ENCODE data around the gene TRAPPC6A.

Gene TRAPPC6A

GRCh38 chr19:45217957-45218334, 39.9 kb upstream of the TRAPPC6A start:
- H3K27me3 ChIP-seq (ENCODE audit: control insufficient read depth, low read length), result peaks cover 26% of the 10 kb centered on the region
- 0 out of 2 replicates have a peak, but pooled peaks cover 2% of the 10 kb centered on the region for H3F3A ChIP-seq (ENCODE audit: control insufficient read depth, insufficient read depth)
- no peaks in the 10 kb centered on the region for H3K36me3 ChIP-seq (ENCODE audit: control insufficient read depth, low read length)
- no peak overlapping the region for H3K4me2 ChIP-seq (ENCODE audit: low read length)
- H3K4me3 ChIP-seq (ENCODE audit: low read length), result no peak overlapping the region
- H4K20me1 ChIP-seq (ENCODE audit: control insufficient read depth, insufficient read depth, low read depth, low read length), result no peaks in the 10 kb centered on the region
- H3K4me1 ChIP-seq (ENCODE audit: control insufficient read depth, low read length), result no peaks in the 10 kb centered on the region
- H3K27ac ChIP-seq (ENCODE audit: low read depth, low read length), result no peak overlapping the region
- no peaks in the 10 kb centered on the region for H3K9me2 ChIP-seq (replicated peaks; ENCODE audit: control insufficient read depth, low read length)
- TF ChIP-seq EZH2phosphoT487 (IDR thresholded peaks at IDR 0.05; ENCODE audit: borderline replicate concordance, low read length), result no peak
- H3K9me3 ChIP-seq (ENCODE audit: control insufficient read depth, insufficient read depth, low read length), result no peaks in the 10 kb centered on the region
- H3K79me2 ChIP-seq (ENCODE audit: control insufficient read depth, low read length), result no peaks in the 10 kb centered on the region

- Histone ChIP-seq H3K27ac (ENCODE audit: low read depth, low read length) (no peak overlapping the region), H3K4me1 (ENCODE audit: control insufficient read depth, low read length) (no peaks in the 10 kb centered on the region), H3K4me3 (ENCODE audit: low read length) (no peak overlapping the region), H3F3A (ENCODE audit: control insufficient read depth, insufficient read depth) (0 out of 2 replicates have a peak, but pooled peaks cover 2% of the 10 kb centered on the region), H3K36me3 (ENCODE audit: control insufficient read depth, low read length) (no peaks in the 10 kb centered on the region), H3K9me3 (ENCODE audit: control insufficient read depth, insufficient read depth, low read length) (no peaks in the 10 kb centered on the region), H3K79me2 (ENCODE audit: control insufficient read depth, low read length) (no peaks in the 10 kb centered on the region), H4K20me1 (ENCODE audit: control insufficient read depth, insufficient read depth, low read depth, low read length) (no peaks in the 10 kb centered on the region), H3K4me2 (ENCODE audit: low read length) (no peak overlapping the region), H3K27me3 (ENCODE audit: control insufficient read depth, low read length) (peaks cover 22% of the 10 kb centered on the region), H3K9me2 (replicated peaks; ENCODE audit: control insufficient read depth, low read length) (no peaks in the 10 kb centered on the region)
- TF ChIP-seq CTCF (IDR thresholded peaks at IDR 0.05; ENCODE audit: low read depth, low read length, poor library complexity, severe bottlenecking), result no peak
- TF ChIP-seq EZH2phosphoT487 (IDR thresholded peaks at IDR 0.05; ENCODE audit: borderline replicate concordance, low read length), result no peak
Measured at GRCh38 chr19:45217193-45217956, 39.3 kb upstream of the TRAPPC6A start.

- no peaks in the 10 kb centered on the region for H3K36me3 ChIP-seq (ENCODE audit: control insufficient read depth, low read length)
- 0 out of 2 replicates have a peak, but pooled peaks cover 2% of the 10 kb centered on the region for H3F3A ChIP-seq (ENCODE audit: control insufficient read depth, insufficient read depth)
- H4K20me1 ChIP-seq (ENCODE audit: control insufficient read depth, insufficient read depth, low read depth, low read length), result no peaks in the 10 kb centered on the region
- no peak overlapping the region for H3K27ac ChIP-seq (ENCODE audit: low read depth, low read length)
- no peak overlapping the region for H3K4me2 ChIP-seq (ENCODE audit: low read length)
- no peak overlapping the region for H3K4me3 ChIP-seq (ENCODE audit: low read length)
- peaks cover 24% of the 10 kb centered on the region for H3K27me3 ChIP-seq (ENCODE audit: control insufficient read depth, low read length)
- H3K9me2 ChIP-seq (replicated peaks; ENCODE audit: control insufficient read depth, low read length), result no peaks in the 10 kb centered on the region
- no peaks in the 10 kb centered on the region for H3K79me2 ChIP-seq (ENCODE audit: control insufficient read depth, low read length)
- no peaks in the 10 kb centered on the region for H3K4me1 ChIP-seq (ENCODE audit: control insufficient read depth, low read length)
- no peaks in the 10 kb centered on the region for H3K9me3 ChIP-seq (ENCODE audit: control insufficient read depth, insufficient read depth, low read length)
- TF ChIP-seq EZH2phosphoT487 (IDR thresholded peaks at IDR 0.05; ENCODE audit: borderline replicate concordance, low read length) (no peak), CTCF (IDR thresholded peaks at IDR 0.05; ENCODE audit: low read depth, low read length, poor library complexity, severe bottlenecking) (no peak)
Measured at GRCh38 chr19:45216667-45217066, 38.6 kb upstream of the TRAPPC6A start.
